Body of pancreas (tissue), 4 donors: ENCODE measurements around the gene TMEM82. TPM values are rescaled to one million over a fixed set of nuclear protein-coding genes. Genes with fewer than 3 reads are reported as not detected.

Experiments
- ATAC-seq: fragments of 150-250 bp; one replicate; pipeline ENCODE4 v1.9.1; 2016
- DNase-seq, 4 donors: peaks; one replicate each; pipeline ENCODE4 v3.0.0-alpha.2; 2019
- H3K27ac ChIP-seq, 4 donors: fragments of 200-600 bp; sonication (generic); 1 replicate in 3 of 4; 2 replicates in 1 of 4; pipeline versions ENCODE4 v1.5.1 to v1.6.1; 2016 to 2019; ENCODE audit warnings: mild to moderate bottlenecking in 1 of 4, mixed read lengths in 1 of 4, moderate library complexity in 1 of 4
- H3K27me3 ChIP-seq, 2 donors: fragments of 200-600 bp; sonication (generic); one replicate each; pipeline ENCODE4 v1.6.0; 2016; ENCODE audit warnings: mild to moderate bottlenecking in 1 of 2
- H3K36me3 ChIP-seq, 2 donors: fragments of 200-600 bp; sonication (generic); replicated peaks in 1 of 2; 2 replicates each; pipeline ENCODE4 v1.5.1; 2016; ENCODE audit warnings: low read depth in 2 of 2; ENCODE audit not compliant: insufficient read depth in 1 of 2
- H3K4me1 ChIP-seq: fragments of 200-600 bp; sonication (generic); one replicate; pipeline ENCODE4 v1.6.0; 2016
- H3K4me3 ChIP-seq, 2 donors: fragments of 200-600 bp; sonication (generic); 1 replicate in 1 of 2; 2 replicates in 1 of 2; pipeline ENCODE4 v1.5.1; 2016 to 2019
- H3K9me3 ChIP-seq, 3 donors: fragments of 200-600 bp; sonication (generic); 1 replicate in 2 of 3; 2 replicates in 1 of 3; pipeline ENCODE4 v1.5.1; 2016
- POLR2A ChIP-seq, 3 donors: fragments of 450-650 bp; IDR thresholded peaks; one replicate each; pipeline ENCODE4 v1.6.1; 2016; ENCODE audit warnings: antibody characterized with exemption in 3 of 3, mild to moderate bottlenecking in 2 of 3
- whole genome bisulfite sequencing, 2 donors: methylation state at CpG; one replicate each; pipeline ENCODE4 v1.1.5; 2017; 5-methylcytosine and 5-hydroxymethylcytosine counted together
- intact Hi-C: fragments of 100-400 bp; cut with DNase I; formaldehyde crosslinking; loops from one replicate; pipeline ENCODE4 v1.15.1; 2023
- total RNA-seq, 2 donors: library from RNA; depleted of rRNA; stranded (reverse); fragments of >200 nt; gene quantifications; one replicate each; pipeline ENCODE4 v1.1.0, GENCODE V29; 2016
- TF ChIP-seq, protein P1 (sequence below), 7 experiments: fragments of 450-650 bp in 4 of 7; fragments of 200-600 bp in 3 of 7; sonication (generic) in 3 of 7; IDR thresholded peaks; one replicate each; pipeline ENCODE4 v1.5.1; 2016 to 2019; ENCODE audit warnings: antibody characterized with exemption in 7 of 7

TMEM82 gene
- total RNA-seq, 2 donors from 2014 or later, result not detected

DNA sequence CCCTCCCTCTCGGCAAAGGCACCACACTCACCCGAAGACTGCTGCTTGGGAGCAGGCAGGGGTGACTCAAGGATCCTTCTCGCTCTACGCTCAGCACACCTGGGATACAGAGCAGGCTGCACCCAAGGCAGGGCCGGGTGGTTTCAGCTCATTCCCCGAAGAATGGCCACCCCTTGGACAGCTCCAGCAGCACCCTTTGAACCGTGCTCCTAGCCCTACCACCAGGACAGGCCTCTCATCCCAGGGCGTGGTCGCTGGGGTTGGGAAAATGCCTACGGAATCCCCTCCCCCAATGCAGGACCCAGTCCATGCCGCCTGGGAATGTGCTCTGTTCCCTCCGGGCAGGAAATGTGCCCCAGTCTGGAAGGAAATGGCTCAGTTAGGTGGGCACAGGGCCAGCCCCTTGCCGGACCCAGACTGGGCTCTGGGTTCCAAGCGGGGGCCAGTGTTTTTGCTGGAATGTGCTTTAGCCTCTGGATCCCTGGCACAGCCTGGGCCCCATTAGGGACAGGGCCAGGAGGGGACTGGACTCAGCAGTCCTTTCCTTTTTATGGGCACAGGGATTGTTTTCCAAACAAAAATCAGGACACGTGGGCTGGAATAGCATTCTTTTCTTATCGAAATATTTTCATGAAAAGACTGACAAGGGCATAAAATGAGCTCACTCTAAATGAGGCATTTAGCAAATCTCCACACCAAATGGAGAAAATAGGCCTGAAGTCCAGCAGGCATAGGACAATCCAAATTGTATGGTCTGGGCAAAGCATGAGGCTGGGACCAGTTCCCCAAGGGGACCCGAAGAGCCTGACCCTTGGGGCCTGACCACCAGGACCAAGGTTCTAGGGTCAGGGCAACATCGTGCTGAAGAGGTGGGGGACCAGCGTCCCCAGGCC, 7.3 kb downstream of the TMEM82 start:
- Histone ChIP-seq H3K4me1 (peaks cover 10% of the 10 kb centered on the region), H3K9me3 (no peaks in the 10 kb centered on the region), H3K4me3 (no peak overlapping the region), H3K27me3 (no peaks in the 10 kb centered on the region), H3K36me3 (no peaks in the 10 kb centered on the region), H3K27ac (peak overlapping the region in 3 of 4 donors; percentile 26 to 39 (median 36))
- ATAC-seq (peak; percentile 20), DNase-seq (no peak)
- intact Hi-C loops, result loop anchor here (10.0 kb wide), 1 partner anchor 155 kb away; no protein-coding TSS in a partner anchor
- TF ChIP-seq POLR2A (IDR thresholded peaks at IDR 0.05), result no peak
- TF ChIP-seq, protein P1, sequence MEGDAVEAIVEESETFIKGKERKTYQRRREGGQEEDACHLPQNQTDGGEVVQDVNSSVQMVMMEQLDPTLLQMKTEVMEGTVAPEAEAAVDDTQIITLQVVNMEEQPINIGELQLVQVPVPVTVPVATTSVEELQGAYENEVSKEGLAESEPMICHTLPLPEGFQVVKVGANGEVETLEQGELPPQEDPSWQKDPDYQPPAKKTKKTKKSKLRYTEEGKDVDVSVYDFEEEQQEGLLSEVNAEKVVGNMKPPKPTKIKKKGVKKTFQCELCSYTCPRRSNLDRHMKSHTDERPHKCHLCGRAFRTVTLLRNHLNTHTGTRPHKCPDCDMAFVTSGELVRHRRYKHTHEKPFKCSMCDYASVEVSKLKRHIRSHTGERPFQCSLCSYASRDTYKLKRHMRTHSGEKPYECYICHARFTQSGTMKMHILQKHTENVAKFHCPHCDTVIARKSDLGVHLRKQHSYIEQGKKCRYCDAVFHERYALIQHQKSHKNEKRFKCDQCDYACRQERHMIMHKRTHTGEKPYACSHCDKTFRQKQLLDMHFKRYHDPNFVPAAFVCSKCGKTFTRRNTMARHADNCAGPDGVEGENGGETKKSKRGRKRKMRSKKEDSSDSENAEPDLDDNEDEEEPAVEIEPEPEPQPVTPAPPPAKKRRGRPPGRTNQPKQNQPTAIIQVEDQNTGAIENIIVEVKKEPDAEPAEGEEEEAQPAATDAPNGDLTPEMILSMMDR (IDR thresholded peaks at IDR 0.05), result no peak
- 71 to 76% methylated on average over 13 to 19 of the region's 19 CpGs for WGBS, 2 donors

DNA sequence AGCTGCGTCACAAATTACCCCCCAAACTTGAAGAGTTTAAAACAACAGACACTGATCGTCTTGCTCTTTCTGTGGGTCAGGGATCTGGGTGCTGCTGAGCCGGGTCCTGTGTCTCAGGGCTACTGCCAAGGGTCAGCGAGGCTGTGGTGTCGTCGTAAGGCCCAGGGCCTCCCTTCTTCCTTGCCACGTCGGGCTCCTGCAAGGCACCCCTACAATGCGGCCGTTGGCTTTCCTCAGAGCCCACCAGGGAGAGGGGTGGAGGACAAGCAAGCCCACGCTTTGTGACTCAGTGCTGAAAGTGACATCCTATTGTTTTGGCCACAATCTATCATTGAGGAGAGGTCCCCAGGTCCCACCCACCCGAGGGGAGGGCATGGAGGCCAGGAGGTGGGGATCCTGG, 8.6 kb downstream of the TMEM82 start:
- Histone ChIP-seq H3K27ac (no peak overlapping the region), H3K36me3 (no peaks in the 10 kb centered on the region), H3K27me3 (no peaks in the 10 kb centered on the region), H3K4me3 (no peak overlapping the region), H3K4me1 (peaks cover 10% of the 10 kb centered on the region), H3K9me3 (no peaks in the 10 kb centered on the region)
- intact Hi-C loops, result no loop called here
- ATAC-seq, result no peak
- no peak for TF ChIP-seq POLR2A (IDR thresholded peaks at IDR 0.05)
- TF ChIP-seq, protein P1 (IDR thresholded peaks at IDR 0.05), result no peak
- DNase-seq, result no peak
- 80 to 87% methylated on average over 10 to 12 of the region's 12 CpGs for WGBS, 2 donors

DNA sequence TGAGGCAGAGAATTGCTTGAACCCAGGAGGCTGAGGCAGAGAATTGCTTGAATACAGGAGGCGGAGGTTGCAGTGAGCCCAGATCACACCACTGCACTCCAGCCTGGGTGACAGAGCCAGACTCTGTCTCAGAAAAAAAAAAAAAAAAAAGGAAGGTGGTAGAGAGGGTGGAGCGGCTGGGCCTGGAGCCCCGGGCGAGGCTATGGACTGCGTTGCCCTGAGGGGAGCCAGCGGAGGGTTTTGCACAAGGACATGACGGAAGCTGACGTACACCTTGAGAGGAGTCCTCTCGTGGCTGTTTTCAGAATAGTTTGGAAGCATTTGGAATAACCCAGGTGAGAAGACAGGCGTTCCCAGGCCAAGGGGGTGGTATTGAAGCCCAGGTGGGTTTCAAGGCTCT, 9.4 kb downstream of the TMEM82 start:
- no peaks in the 10 kb centered on the region for H3K36me3 ChIP-seq
- intact Hi-C loops, result no loop called here
- no peak overlapping the region for H3K27ac ChIP-seq
- no peaks in the 10 kb centered on the region for H3K9me3 ChIP-seq
- TF ChIP-seq, protein P1 (IDR thresholded peaks at IDR 0.05), result no peak
- TF ChIP-seq POLR2A (IDR thresholded peaks at IDR 0.05), result no peak
- H3K27me3 ChIP-seq, result no peaks in the 10 kb centered on the region
- DNase-seq, result no peak
- no peak overlapping the region for H3K4me3 ChIP-seq
- 84 to 88% methylated on average over 10 of the region's 10 CpGs for WGBS, 2 donors
- no peak for ATAC-seq
- H3K4me1 ChIP-seq, result peaks cover 16% of the 10 kb centered on the region

- DNase-seq (no peak), ATAC-seq (no peak)
- no peaks in the 10 kb centered on the region for H3K36me3 ChIP-seq
- no peaks in the 10 kb centered on the region for H3K9me3 ChIP-seq
- intact Hi-C loops, result no loop called here
- H3K27me3 ChIP-seq, result no peaks in the 10 kb centered on the region
- no peak for TF ChIP-seq POLR2A (IDR thresholded peaks at IDR 0.05)
- TF ChIP-seq, protein P1 (IDR thresholded peaks at IDR 0.05), result no peak
- peaks cover 32% of the 10 kb centered on the region for H3K4me1 ChIP-seq
- H3K27ac ChIP-seq, result no peak overlapping the region
- H3K4me3 ChIP-seq, result no peak overlapping the region
- WGBS, 2 donors, result 81 to 85% methylated on average over 2 to 10 of the region's 10 CpGs
Observed at GRCh38 chr1:15753776-15754175, 11.5 kb downstream of the TMEM82 start.
